Esophagus squamous epithelium (tissue), 4 donors: ENCODE results near the gene NAA16.

ENCODE experiments used
- CTCF ChIP-seq, 6 experiments: fragments of 450-650 bp in 4 of 6; fragments of 200-600 bp in 2 of 6; sonication (generic) in 2 of 6; IDR thresholded peaks; one replicate each; pipeline ENCODE4 v1.5.1; 2016 to 2019; ENCODE audit warnings: antibody characterized with exemption in 6 of 6, mild to moderate bottlenecking in 4 of 6, moderate library complexity in 4 of 6
- POLR2A ChIP-seq, 4 donors: fragments of 450-650 bp; IDR thresholded peaks; one replicate each; pipeline ENCODE4 v1.6.1; 2017; ENCODE audit warnings: antibody characterized with exemption in 4 of 4, mild to moderate bottlenecking in 4 of 4, moderate library complexity in 3 of 4

DNA sequence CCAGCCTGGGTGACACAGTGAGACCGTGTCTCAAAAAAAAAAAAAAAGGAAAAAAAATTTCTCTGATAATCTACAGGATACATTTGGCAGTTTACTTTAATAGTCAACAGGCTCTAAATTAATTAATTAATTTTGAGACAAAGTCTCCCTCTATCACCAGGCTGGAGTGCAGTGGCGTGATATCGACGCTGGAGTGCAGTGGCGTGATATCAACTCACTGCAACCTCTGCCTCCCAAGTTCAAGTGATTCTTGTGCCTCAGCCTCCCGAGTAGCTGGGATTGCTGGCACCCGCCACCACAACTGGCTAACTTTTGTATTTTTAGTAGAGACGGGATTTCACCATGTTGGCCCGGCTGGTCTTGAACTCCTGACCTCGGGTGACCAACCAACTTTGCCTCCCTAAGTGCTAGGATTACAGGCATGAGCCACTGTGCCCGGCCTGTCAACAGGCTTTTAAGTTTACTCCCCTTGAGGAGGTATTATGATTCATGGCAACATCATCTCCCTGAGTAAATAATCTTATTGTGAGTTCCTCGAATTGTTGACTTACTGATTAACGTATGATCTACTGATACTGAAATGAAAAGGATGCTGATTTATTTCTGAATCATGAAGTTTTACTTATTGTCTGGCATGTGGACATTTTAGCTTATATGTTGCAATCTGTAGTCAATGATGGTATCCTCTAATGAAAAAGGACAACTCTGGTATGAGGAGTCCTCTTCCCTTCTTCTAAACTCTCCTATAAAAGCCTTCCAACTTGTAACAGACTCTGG is 26.4 kb upstream of the NAA16 start:
- TF ChIP-seq CTCF (IDR thresholded peaks at IDR 0.05) (no peak), POLR2A (IDR thresholded peaks at IDR 0.05) (no peak)
